Uterus (tissue), 2 donors: Measurements from ENCODE around the gene MYH15.

Experiments
- CTCF ChIP-seq, 4 experiments: fragments of 200-600 bp in 2 of 4; fragments of 450-650 bp in 2 of 4; sonication (generic) in 2 of 4; IDR thresholded peaks; one replicate each; pipeline ENCODE4 v1.5.1; 2016 to 2019; ENCODE audit warnings: antibody characterized with exemption in 4 of 4, mild to moderate bottlenecking in 2 of 4, moderate library complexity in 1 of 4
- POLR2A ChIP-seq, 2 donors: fragments of 450-650 bp; IDR thresholded peaks; one replicate each; pipeline ENCODE4 v1.6.1; 2016; ENCODE audit warnings: antibody characterized with exemption in 2 of 2, mild to moderate bottlenecking in 1 of 2, moderate library complexity in 1 of 2

DNA sequence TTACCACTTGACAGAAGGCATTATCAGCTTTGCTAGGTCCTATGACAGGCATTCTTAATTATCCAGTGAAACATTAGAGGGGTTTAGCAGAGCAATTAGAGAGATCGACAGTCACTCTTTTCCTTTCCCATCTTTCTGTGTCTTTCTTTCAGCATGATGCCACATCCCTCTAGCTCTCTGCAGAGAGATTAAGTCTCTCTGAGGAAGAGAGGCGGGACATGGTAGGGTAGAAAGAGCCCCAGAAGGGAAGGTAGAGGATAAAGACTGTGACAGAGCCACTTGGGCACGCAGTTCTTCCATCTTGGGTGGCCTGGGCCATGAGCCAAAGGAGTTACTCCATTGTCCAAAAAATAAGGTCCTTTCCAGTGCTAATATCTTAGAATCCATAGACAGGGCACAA, 158.2 kb downstream of the MYH15 start:
- TF ChIP-seq POLR2A (IDR thresholded peaks at IDR 0.05) (no peak), CTCF (IDR thresholded peaks at IDR 0.05) (no peak)
